ENCODE data around the gene DONSON.

DONSON gene

DNA sequence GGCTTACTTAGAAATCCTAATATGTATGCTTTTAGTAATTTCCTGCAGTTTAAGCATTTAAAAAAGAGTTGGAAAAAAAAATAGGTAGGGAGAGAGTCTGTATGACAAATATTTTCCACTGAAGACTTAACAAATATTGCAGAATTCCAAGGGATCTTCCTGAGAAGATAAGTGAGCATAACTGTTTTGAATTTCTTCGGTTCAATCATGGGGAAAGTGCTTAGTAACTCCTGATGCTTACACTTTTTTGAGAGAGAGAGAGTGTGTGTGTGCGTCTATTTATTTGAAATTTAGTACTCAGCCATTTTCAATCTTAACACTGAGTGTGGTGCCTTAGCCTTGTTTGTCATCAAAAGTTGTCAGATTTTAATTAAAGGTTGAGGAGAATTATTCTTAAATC lies 27.1 kb downstream of the DONSON start:
- no peak for DNase-seq

DNA sequence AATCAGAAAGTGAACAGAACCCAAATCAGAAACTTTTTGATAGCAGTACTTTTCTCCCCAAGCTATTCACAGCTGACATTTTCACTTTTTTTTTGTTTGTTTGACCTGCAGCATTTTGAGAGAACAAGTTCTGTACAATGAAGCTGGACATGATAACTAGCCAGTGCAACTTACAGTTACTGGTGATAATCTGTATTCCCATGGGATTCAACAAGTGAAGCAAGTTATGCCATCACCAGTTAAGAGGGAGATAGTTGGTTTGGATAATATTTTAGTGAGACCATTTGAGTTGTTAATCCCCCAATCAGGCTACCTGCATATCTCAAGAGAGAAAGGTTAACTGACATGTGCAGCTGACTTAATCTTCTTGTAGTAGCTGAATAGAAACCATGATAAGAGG lies 27.5 kb downstream of the DONSON start:
- DNase-seq = no peak

DNA sequence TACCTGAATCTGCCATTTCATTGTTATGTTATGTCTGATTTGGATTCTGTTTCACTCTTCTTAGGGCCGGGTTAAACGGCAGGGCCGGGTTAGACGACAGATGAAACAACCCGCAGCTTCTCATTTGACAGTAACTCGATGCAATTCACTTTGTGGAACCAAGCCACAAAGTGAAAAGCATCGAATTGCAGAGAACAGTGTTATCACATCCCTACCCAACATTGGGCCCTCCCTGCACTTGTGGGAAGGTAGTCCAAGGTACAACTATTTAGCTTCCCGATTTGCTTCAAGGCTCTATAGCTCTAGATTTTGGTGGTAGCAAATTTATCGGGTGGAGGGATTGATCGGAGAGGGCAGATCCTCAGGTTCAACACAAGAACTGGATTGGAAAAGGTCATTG lies 28.7 kb downstream of the DONSON start:
- DNase-seq = no peak

DNA sequence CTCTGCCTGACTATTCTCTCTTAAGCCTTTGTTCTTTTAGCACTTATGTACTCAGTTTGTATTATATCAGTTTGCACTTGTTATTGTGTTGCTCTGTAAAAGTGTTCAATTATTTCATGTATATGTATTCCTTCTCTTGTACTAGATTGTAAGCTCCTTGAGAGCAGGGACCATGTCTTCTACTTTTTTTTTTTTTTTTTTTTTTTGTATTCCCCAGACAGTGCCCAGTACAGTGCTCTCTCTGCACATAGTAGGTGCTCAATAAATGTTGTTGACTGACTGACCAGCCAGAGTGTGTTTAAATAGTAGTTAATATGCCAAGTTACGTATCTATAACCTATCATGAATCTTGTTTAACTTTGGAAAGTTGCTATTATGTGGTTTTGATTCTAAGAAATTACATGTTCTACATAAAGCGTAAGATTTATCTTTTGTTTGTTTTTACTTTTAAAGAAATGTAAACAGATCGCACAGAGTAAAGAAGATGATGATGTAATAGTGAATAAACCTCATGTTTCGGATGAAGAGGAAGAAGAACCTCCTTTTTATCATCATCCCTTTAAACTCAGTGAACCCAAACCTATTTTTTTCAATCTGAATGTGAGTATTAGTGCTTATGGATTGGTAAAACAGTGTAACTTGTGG lies 29.6 kb downstream of the DONSON start:
- no peak for DNase-seq

DNA sequence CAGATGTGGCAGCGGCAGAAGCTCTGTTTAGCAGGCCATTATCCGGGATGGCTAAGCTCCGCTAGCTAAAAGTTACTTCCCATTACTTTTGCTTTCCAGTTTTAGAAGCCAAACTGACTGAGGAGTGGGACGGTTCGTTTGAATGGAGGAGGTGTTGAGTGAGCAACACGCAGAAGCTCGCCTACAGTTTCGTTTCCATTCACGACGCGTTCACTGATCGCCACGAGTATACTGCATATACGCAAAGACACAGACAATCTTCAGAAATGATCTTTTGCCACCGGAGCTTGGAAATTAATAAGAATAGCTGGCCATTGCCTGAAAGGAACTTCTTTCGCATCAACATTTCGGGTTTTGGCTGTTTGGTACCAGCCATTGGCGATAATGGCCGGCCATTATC lies 31.0 kb downstream of the DONSON start:
- DNase-seq = no peak

DNA sequence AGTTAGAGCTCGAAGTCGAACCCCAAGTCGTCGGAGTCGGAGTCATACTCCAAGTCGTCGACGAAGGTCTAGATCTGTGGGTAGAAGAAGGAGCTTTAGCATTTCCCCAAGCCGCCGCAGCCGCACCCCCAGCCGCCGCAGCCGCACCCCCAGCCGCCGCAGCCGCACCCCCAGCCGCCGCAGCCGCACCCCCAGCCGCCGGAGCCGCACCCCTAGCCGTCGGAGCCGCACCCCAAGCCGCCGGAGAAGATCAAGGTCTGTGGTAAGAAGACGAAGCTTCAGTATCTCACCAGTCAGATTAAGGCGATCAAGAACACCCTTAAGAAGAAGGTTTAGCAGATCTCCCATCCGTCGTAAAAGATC lies 33.5 kb downstream of the DONSON start:
- no peak for DNase-seq

DNA sequence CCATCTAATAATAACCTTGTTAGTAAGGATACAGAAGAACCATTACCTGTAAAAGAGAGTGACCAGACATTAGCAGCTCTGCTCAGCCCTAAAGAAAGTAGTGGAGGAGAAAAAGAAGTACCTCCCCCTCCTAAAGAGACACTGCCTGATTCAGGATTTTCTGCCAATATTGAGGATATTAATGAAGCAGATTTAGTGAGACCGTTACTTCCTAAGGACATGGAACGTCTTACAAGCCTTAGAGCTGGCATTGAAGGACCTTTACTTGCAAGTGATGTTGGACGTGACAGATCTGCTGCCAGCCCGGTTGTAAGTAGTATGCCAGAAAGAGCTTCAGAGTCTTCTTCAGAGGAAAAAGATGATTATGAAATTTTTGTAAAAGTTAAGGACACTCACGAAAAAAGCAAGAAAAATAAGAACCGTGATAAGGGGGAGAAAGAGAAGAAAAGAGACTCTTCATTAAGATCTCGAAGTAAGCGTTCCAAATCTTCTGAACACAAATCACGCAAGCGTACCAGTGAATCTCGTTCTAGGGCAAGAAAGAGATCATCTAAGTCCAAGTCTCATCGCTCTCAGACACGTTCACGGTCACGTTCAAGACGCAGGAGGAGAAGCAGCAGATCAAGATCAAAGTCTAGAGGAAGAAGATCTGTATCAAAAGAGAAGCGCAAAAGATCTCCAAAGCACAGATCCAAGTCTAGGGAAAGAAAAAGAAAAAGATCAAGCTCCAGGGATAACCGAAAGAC lies 34.1 kb downstream of the DONSON start:
- no peak for DNase-seq

DNA sequence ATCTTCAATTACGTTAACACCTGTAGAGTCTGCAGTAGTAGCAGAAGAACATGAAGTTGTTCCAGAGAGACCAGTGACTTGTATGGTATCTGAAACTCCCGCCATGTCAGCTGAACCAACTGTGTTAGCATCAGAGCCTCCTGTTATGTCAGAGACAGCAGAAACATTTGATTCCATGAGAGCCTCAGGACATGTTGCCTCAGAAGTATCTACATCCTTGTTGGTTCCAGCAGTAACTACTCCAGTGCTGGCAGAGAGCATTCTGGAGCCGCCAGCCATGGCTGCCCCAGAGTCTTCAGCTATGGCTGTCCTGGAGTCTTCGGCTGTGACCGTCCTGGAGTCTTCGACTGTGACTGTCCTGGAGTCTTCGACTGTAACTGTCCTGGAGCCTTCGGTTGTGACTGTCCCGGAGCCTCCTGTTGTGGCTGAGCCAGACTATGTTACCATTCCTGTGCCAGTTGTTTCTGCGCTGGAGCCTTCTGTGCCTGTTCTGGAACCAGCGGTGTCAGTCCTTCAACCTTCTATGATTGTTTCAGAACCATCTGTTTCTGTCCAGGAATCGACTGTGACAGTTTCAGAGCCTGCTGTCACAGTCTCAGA lies 35.4 kb downstream of the DONSON start:
- no peak for DNase-seq

DNA sequence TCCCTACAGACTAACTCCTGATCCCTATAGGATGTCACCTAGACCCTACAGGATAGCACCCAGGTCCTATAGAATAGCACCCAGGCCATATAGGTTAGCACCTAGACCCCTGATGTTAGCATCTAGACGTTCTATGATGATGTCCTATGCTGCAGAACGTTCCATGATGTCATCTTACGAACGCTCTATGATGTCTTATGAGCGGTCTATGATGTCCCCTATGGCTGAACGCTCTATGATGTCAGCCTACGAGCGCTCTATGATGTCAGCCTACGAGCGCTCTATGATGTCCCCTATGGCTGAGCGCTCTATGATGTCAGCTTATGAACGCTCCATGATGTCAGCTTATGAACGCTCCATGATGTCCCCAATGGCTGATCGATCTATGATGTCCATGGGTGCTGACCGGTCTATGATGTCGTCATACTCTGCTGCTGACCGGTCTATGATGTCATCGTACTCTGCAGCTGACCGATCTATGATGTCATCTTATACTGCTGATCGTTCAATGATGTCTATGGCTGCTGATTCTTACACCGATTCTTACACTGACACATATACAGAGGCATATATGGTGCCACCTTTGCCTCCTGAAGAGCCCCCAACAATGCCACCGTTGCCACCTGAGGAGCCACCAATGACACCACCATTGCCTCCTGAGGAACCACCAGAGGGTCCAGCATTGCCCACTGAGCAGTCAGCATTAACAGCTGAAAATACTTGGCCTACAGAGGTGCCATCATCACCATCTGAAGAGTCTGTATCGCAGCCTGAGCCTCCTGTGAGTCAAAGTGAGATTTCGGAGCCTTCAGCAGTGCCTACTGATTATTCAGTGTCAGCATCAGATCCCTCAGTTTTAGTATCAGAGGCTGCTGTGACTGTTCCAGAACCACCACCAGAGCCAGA lies 36.1 kb downstream of the DONSON start:
- DNase-seq = no peak

DNA sequence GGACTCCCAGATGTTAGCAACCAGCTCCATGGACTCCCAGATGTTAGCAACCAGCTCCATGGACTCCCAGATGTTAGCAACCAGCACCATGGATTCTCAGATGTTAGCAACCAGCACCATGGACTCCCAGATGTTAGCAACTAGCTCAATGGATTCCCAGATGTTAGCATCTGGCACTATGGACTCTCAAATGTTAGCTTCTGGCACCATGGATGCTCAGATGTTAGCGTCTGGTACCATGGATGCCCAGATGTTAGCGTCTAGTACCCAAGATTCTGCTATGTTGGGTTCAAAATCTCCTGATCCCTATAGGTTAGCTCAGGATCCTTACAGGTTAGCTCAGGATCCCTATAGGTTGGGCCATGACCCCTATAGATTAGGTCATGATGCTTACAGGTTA lies 36.8 kb downstream of the DONSON start:
- DNase-seq = no peak

DNA sequence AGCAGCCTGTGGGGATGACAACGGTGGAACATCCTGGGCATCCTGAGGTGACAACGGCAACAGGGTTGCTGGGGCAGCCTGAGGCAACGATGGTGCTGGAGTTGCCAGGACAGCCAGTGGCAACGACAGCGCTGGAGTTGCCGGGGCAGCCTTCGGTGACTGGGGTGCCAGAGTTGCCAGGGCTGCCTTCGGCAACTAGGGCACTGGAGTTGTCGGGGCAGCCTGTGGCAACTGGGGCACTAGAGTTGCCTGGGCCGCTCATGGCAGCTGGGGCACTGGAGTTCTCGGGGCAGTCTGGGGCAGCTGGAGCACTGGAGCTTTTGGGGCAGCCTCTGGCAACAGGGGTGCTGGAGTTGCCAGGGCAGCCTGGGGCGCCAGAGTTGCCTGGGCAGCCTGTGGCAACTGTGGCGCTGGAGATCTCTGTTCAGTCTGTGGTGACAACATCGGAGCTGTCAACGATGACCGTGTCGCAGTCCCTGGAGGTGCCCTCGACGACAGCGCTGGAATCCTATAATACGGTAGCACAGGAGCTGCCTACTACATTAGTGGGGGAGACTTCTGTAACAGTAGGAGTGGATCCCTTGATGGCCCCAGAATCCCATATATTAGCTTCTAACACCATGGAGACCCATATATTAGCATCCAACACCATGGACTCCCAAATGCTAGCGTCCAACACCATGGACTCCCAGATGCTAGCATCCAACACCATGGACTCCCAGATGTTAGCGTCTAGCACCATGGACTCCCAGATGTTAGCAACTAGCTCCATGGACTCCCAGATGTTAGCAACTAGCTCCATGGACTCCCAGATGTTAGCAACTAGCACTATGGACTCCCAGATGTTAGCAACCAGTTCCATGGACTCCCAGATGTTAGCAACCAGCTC lies 37.5 kb downstream of the DONSON start:
- no peak for DNase-seq

DNA sequence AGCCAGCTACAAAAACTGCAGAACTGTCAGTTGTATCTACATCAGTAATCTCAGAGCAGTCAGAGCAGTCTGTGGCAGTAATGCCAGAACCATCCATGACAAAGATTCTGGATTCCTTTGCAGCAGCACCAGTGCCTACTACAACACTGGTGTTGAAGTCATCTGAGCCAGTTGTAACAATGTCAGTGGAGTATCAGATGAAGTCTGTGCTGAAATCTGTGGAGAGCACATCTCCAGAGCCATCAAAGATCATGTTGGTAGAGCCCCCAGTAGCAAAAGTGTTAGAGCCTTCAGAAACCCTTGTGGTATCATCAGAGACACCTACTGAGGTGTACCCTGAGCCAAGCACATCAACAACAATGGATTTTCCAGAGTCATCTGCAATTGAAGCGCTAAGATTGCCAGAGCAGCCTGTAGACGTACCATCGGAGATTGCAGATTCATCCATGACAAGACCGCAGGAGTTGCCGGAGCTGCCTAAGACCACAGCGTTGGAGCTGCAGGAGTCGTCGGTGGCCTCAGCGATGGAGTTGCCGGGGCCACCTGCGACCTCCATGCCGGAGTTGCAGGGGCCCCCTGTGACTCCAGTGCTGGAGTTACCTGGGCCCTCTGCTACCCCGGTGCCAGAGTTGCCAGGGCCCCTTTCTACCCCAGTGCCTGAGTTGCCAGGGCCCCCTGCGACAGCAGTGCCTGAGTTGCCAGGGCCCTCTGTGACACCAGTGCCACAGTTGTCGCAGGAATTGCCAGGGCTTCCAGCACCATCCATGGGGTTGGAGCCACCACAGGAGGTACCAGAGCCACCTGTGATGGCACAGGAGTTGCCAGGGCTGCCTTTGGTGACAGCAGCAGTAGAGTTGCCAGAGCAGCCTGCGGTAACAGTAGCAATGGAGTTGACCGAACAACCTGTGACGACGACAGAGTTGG lies 38.4 kb downstream of the DONSON start:
- DNase-seq = no peak

DNA sequence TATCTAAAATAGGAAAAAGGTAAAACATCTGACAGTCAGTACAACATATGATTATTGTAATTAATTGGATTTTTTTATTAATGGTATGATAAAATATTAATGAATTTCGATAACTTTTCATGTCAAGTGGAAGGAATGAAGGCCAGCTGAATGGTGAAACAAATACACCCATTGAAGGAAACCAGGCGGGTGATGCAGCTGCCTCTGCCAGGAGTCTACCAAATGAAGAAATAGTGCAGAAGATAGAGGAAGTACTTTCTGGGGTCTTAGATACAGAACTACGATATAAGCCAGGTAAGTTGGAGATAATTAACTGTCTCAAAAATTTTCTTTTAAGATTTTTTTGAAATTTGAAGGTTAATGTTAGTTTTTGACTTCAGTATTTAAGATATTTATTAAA lies 42.4 kb downstream of the DONSON start:
- no peak for DNase-seq

DNA sequence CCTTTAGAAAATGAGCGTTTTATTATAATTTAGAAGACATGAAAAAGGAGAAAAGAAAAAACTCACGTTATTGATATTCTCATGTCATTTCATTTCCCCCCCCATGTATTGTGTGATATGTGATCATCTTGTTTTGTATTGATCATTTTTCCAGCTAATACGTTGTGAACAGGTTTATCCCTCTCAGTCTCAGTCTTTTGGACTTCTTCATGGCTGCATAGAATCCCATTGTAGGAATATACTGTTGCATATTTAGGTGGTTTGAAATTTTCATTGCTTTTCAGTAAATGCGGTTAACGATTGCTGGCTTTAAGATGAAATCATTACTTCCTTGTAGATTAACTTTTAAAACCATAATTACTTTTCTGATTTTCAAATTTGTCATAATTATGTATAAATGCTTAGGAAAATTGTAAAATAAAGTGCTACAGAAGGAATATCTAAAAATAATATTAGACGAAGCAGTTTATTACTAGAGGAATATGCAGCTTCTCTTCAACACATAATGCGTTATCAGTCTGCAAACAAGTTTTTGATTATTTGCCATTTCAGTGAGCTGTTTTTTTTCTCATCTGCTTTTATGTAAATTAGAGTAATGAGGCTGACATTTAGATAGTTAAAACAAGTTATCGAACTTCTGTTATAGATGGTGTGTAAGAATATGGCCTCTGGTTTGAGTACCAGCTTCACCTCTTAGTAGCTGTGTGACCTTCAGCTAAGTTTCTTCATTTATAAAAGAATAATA lies 43.9 kb downstream of the DONSON start:
- DNase-seq = no peak

DNA sequence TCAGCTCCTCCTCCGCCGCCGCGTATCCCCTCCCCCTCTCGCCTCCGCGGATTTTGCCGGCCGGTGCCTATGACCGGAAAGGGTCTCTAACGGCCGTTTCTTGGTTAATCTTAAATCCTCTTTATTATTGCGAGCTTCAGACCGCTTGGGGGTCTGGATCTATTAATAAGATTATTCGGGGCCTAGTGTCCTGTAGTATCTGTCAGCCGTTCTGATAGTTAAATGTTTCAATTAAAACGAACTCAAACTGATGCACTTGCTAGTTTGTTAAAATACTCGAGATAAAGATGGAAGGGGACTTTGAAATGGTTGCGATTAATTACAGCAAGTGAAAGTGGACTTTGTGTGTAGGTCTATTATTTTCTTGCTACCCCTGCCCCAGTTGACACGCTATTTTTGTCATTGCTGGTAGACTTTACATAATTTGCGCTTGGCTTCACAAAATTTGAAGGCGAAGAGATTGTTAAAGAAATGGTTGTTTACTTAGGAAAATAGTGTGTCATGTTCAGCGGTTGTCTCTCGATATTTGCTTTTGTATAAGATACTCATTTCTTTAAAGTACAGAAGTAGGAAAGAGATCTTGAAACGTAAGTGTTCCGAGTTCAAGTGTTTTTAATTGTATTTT lies 44.9 kb downstream of the DONSON start:
- no peak for DNase-seq

DNA sequence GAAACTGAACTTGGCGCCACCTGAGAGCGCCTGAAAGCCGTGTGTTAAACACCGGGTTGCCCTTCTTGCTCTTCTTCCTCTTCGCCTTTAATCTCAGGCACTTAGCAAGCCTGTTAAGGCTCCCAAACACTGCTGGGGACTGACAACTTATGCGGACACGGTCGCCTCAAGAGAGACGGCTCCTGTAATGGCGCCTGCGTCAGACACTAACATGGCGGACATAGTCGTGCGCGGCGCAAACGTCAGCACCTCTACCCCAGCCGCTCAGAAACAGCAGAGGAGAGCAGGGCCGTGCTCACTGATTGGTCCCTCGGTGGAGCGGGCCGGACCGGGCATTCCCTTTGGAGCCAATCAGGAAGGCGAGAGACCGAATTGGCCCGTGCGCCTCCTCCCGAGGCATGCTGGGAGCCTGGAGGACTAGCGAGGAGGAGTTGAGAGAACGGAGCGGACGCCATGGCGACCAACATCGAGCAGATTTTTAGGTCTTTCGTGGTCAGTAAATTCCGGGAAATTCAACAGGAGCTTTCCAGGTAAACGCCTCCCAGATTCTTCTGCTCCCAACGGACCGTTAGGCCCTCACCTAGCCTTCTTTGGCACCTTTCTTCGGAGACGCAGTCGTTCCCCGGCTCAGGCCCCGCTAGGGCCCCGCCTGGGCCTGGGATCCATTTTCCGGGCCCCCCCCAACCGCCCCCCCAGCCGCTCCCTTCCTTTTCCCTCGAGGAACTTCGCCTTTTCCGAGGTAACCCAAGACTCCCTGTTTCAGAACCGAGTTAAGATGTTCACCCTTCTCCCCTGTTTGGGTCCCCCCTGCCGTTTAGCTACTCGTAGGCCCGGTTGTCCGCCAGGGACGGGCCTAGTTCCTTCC lies 45.6 kb downstream of the DONSON start, which contains the start of gene SON:
SON (plus strand) TSS at position 399 of the 865 bp plus-strand sequence; CDS start at position 454, 55 bp downstream.
- DNase-seq = peak; percentile 97

DNA sequence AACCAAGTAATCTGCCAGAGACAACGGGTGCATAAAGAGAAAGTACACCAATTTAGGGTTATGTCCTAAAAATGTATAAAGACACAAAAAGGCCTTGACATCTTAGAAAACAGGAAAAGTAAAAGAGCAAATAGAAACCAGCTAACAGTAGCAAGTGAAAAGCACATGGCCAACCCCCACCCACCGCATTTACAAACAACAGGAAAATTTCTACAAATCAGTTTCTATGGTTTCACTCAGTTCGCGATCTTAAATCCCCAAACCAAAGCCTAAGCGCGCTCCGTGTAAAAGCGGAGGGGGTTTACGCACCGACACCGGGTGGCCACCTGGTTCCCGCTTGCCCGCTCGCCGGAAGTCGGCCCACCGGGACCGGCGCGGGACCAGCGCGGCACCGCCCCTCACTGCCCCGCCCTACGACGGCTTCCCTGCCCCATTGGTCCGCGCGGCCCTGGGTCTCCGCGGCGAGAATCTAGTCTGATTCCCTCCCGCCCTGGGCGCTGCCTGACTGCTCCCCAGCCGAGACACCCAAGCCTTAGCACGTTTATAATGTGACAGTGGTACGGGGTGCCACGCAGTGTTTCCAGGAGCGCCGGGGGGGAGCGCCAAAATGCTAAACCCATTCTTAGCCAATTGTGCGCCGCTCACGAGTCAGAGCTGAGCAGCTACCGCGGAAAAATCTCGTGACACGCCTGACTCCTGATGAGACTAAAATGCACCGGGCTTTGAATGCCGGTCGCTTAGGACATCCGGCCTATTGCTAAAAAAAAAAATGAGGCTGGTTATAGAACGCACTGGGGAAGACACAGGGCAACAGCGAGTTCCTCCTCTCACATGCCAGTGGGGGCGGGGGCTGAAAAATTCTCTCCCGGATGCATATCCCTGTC lies 46.5 kb downstream of the DONSON start, which contains the start of gene GART:
GART (minus strand) TSS at position 362 of the 884 bp plus-strand sequence. CDS start 2,802 bp downstream, outside the sequence.
- DNase-seq = peak; percentile 58

Measured in NCI-H1048 (cell line).